ENCODE data around the gene TASP1.

The TASP1 gene

DNA sequence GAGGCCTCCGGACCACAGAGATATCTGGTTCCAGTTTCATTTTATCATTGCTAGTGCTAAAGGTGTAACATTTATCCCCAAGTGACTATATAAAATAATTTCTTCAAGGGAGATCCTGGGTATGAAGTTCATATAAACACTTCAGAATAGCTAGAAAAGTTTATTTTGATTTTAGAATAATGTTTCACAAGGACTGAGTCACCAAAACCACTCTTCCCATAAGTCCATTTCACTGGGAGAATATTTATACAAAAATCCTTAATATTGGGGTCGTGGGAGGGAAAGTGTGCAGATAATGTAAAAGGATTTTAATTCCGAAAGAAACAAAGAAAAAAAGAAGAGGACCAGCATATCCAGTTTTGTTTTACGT, 289.5 kb downstream of the TASP1 start:
- no peak overlapping the region for H4K91ac ChIP-seq (ENCODE audit: low read length)

DNA sequence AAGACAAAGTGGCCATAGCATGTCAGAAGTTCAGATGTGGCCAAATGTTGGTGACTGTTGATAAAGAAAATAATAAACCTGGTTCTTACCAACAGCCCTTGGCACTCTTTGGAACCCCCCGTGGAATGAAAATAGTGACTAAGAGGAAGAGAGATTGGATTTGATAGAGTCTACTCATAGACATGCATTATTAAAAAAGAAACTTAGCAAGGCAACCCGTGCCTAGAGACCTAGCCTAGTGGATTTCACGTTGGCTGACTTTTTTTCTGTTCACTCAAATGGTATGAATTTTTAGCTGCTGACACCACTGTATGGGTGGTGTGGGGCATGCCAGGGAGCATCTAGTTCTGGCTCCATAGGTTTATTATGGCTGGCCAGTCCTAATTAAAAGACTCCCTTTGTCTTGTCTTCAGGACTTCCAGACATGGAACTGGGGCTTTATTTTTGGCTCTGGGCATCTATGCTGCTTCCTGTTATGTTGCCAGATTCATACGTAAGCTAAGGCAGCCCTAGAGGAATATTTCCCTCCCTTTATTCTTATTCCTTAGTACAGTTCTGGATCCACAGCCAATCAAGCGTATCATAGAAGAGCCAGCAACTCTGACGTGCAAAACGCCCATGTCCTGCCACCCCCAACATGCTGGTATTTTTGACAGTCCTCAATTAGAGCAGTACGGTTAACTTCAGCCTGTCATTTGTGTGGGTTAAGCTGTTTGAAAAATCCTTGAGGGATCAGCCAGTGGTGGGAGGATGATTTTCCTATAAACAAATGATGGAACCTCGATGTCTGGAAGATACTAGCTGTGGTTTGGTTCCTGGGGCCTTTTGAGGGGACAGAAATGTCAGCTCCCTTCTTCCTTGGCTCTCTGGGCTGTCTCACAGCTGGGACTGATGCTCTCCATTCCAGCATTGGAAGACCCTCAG, 290.2 kb downstream of the TASP1 start:
- Histone ChIP-seq H3K4me3 (ENCODE audit: insufficient read depth in 1 of 2, low read depth in 1 of 2, low read length in 2 of 2) (peak overlapping the region in 1 of 2 experiments; percentile 9), H3K36me3 (ENCODE audit: control insufficient read depth in 1 of 2, insufficient read depth in 2 of 2, low read depth in 1 of 2, low read length in 2 of 2) (no peaks in the 10 kb centered on the region), H2BK5ac (ENCODE audit: low read depth, low read length, poor library complexity, severe bottlenecking) (no peak overlapping the region), H3K4me1 (ENCODE audit: control insufficient read depth, insufficient read depth, low read depth, low read length) (peaks cover 6% of the 10 kb centered on the region), H4K91ac (ENCODE audit: low read length) (no peak overlapping the region), H2BK120ac (ENCODE audit: low read depth, low read length) (no peak overlapping the region), H4K8ac (ENCODE audit: low read length) (no peak overlapping the region), H3K79me1 (replicated peaks; ENCODE audit: low read length, poor library complexity, severe bottlenecking) (no peaks in the 10 kb centered on the region), H3K23ac (ENCODE audit: low read length in 2 of 2) (peak overlapping the region in 1 of 2 experiments; percentile 42), H3K4me2 (ENCODE audit: low read length, poor library complexity, severe bottlenecking) (no peak overlapping the region), H3K9me3 (ENCODE audit: control insufficient read depth, low read length) (no peaks in the 10 kb centered on the region), H3K18ac (ENCODE audit: low read depth in 1 of 2, low read length in 2 of 2) (no peak overlapping the region), H3K27me3 (ENCODE audit: control insufficient read depth in 1 of 2, insufficient read depth in 1 of 2, low read length in 2 of 2) (no peaks in the 10 kb centered on the region), H2AFZ (ENCODE audit: low read depth, low read length) (no peak overlapping the region), H3K4ac (ENCODE audit: low read depth in 1 of 2, low read length in 2 of 2) (no peak overlapping the region), H3K27ac (ENCODE audit: low read length, poor library complexity, severe bottlenecking) (peak overlapping the region; percentile 43), H2AK5ac (ENCODE audit: low read length, severe bottlenecking) (no peak overlapping the region), H3K9ac (ENCODE audit: low read length) (peak overlapping the region; percentile 2), H2BK15ac (ENCODE audit: low read depth, poor library complexity, severe bottlenecking) (no peak overlapping the region), H2BK12ac (ENCODE audit: low read length in 2 of 2) (no peak overlapping the region), H3K14ac (ENCODE audit: low read length in 2 of 2) (no peak overlapping the region)
- 80% methylated on average over 8 of the region's 9 CpGs for WGBS
- peak; percentile 29 for DNase-seq

More for the DNA sequence above, 289.5 kb downstream of the TASP1 start:
- H2AFZ ChIP-seq (ENCODE audit: low read depth, low read length) = no peak overlapping the region
- no peak overlapping the region for H2BK5ac ChIP-seq (ENCODE audit: low read depth, low read length, poor library complexity, severe bottlenecking)
- no peak overlapping the region for H2BK15ac ChIP-seq (ENCODE audit: low read depth, poor library complexity, severe bottlenecking)
- H2BK12ac ChIP-seq (ENCODE audit: low read length in 2 of 2) = no peak overlapping the region
- no peak overlapping the region for H3K14ac ChIP-seq (ENCODE audit: low read length in 2 of 2)
- no peak overlapping the region for H3K18ac ChIP-seq (ENCODE audit: low read depth in 1 of 2, low read length in 2 of 2)
- no peak overlapping the region for H4K8ac ChIP-seq (ENCODE audit: low read length)
- H3K9ac ChIP-seq (ENCODE audit: low read length) = peak overlapping the region; percentile 2
- WGBS = no CpG with 5 or more reads among the region's 4 CpGs
- no peaks in the 10 kb centered on the region for H3K79me1 ChIP-seq (replicated peaks; ENCODE audit: low read length, poor library complexity, severe bottlenecking)
- H3K4me2 ChIP-seq (ENCODE audit: low read length, poor library complexity, severe bottlenecking) = no peak overlapping the region
- peak overlapping the region; percentile 41 for H3K27ac ChIP-seq (ENCODE audit: low read length, poor library complexity, severe bottlenecking)
- H2BK120ac ChIP-seq (ENCODE audit: low read depth, low read length) = no peak overlapping the region
- peak; percentile 4 for DNase-seq
- peak overlapping the region in 1 of 2 experiments; percentile 9 for H3K4me3 ChIP-seq (ENCODE audit: insufficient read depth in 1 of 2, low read depth in 1 of 2, low read length in 2 of 2)
- no peaks in the 10 kb centered on the region for H3K27me3 ChIP-seq (ENCODE audit: control insufficient read depth in 1 of 2, insufficient read depth in 1 of 2, low read length in 2 of 2)
- H2AK5ac ChIP-seq (ENCODE audit: low read length, severe bottlenecking) = no peak overlapping the region
- H3K36me3 ChIP-seq (ENCODE audit: control insufficient read depth in 1 of 2, insufficient read depth in 2 of 2, low read depth in 1 of 2, low read length in 2 of 2) = no peaks in the 10 kb centered on the region
- no peak overlapping the region for H3K4ac ChIP-seq (ENCODE audit: low read depth in 1 of 2, low read length in 2 of 2)
- peaks cover 6% of the 10 kb centered on the region for H3K4me1 ChIP-seq (ENCODE audit: control insufficient read depth, insufficient read depth, low read depth, low read length)
- H3K9me3 ChIP-seq (ENCODE audit: control insufficient read depth, low read length) = no peaks in the 10 kb centered on the region
- no peak overlapping the region for H3K23ac ChIP-seq (ENCODE audit: low read length in 2 of 2)

DNA sequence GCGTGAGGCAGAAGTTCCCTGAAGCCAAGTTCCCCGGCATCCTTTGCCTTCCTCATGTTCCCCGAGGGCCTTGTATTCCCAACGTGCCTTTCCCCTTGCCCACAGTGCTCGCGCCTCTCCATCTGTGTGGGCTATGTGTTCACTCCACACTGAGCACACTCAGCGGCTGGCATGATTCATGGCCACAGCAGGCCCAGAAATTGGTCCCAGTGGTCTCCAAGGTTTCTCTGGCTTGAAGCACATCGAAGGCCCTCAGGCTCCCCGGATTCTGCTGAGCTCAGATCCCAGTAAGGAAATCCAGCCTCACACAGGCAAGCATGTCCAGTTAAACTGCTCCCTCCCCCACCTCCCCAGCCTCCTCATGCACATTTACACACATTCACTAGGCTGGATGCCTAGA, 294.1 kb downstream of the TASP1 start:
- Histone ChIP-seq H4K8ac (ENCODE audit: low read length) (no peak overlapping the region), H2BK12ac (ENCODE audit: low read length in 2 of 2) (no peak overlapping the region), H3K79me1 (replicated peaks; ENCODE audit: low read length, poor library complexity, severe bottlenecking) (no peaks in the 10 kb centered on the region), H3K4ac (ENCODE audit: low read depth in 1 of 2, low read length in 2 of 2) (no peak overlapping the region), H3K4me3 (ENCODE audit: insufficient read depth in 1 of 2, low read depth in 1 of 2, low read length in 2 of 2) (no peak overlapping the region), H2BK15ac (ENCODE audit: low read depth, poor library complexity, severe bottlenecking) (no peak overlapping the region), H2AFZ (ENCODE audit: low read depth, low read length) (no peak overlapping the region), H2BK120ac (ENCODE audit: low read depth, low read length) (no peak overlapping the region), H4K91ac (ENCODE audit: low read length) (no peak overlapping the region), H3K14ac (ENCODE audit: low read length in 2 of 2) (no peak overlapping the region), H3K4me1 (ENCODE audit: control insufficient read depth, insufficient read depth, low read depth, low read length) (peaks cover 6% of the 10 kb centered on the region), H3K23ac (ENCODE audit: low read length in 2 of 2) (no peak overlapping the region), H3K27ac (ENCODE audit: low read length, poor library complexity, severe bottlenecking) (no peak overlapping the region), H3K36me3 (ENCODE audit: control insufficient read depth in 1 of 2, insufficient read depth in 2 of 2, low read depth in 1 of 2, low read length in 2 of 2) (no peaks in the 10 kb centered on the region), H3K27me3 (ENCODE audit: control insufficient read depth in 1 of 2, insufficient read depth in 1 of 2, low read length in 2 of 2) (no peaks in the 10 kb centered on the region), H3K18ac (ENCODE audit: low read depth in 1 of 2, low read length in 2 of 2) (no peak overlapping the region), H3K4me2 (ENCODE audit: low read length, poor library complexity, severe bottlenecking) (no peak overlapping the region), H3K9me3 (ENCODE audit: control insufficient read depth, low read length) (no peaks in the 10 kb centered on the region), H2AK5ac (ENCODE audit: low read length, severe bottlenecking) (no peak overlapping the region), H2BK5ac (ENCODE audit: low read depth, low read length, poor library complexity, severe bottlenecking) (no peak overlapping the region), H3K9ac (ENCODE audit: low read length) (no peak overlapping the region)
- 86% methylated on average over 9 of the region's 9 CpGs for WGBS
- DNase-seq = no peak

DNA sequence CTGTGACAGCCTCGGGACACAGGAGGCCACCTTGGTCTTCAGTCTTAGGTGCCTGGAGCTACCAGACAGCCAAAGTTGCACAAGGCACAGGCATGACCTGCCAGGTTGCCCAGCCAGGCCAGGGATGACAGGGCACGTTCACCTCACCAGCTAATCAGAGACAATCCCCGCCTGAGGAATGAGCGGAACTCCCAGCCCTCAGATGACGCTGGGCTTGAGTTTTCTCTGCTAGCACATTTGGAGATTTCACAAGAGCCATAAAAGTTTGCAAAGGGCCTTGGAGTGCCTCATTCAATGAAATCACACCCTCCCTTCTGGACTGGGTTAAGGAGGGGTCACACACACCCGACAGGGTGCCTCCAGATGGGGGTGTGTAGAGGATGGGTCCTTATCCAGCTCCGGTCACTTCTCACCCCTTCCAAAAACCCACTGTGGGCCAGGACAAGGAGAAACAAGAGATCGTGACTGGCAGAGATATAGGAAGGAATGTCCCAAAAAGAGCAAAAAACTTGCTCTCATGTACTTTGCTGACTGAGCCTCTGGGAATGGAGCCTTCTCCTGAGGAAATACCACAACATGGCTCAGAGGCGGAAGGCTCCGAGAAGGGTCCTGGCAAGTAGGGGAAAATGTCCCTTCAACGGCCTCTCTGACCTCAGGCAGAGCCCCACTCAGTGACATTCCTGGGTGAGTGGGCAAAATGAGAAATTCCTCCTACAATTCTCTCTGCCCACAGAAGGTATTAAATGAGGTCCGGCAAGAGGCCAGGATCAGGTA, 296.1 kb downstream of the TASP1 start:
- no peaks in the 10 kb centered on the region for H3K9me3 ChIP-seq (ENCODE audit: control insufficient read depth, low read length)
- no peak for DNase-seq
- H3K27ac ChIP-seq (ENCODE audit: low read length, poor library complexity, severe bottlenecking) = no peak overlapping the region
- H3K9ac ChIP-seq (ENCODE audit: low read length) = no peak overlapping the region
- no peak overlapping the region for H2AFZ ChIP-seq (ENCODE audit: low read depth, low read length)
- H2BK12ac ChIP-seq (ENCODE audit: low read length in 2 of 2) = no peak overlapping the region
- H2AK5ac ChIP-seq (ENCODE audit: low read length, severe bottlenecking) = no peak overlapping the region
- no peak overlapping the region for H4K91ac ChIP-seq (ENCODE audit: low read length)
- no peak overlapping the region for H2BK5ac ChIP-seq (ENCODE audit: low read depth, low read length, poor library complexity, severe bottlenecking)
- H3K23ac ChIP-seq (ENCODE audit: low read length in 2 of 2) = no peak overlapping the region
- H2BK120ac ChIP-seq (ENCODE audit: low read depth, low read length) = no peak overlapping the region
- no peak overlapping the region for H3K4ac ChIP-seq (ENCODE audit: low read depth in 1 of 2, low read length in 2 of 2)
- no peak overlapping the region for H4K8ac ChIP-seq (ENCODE audit: low read length)
- H3K4me1 ChIP-seq (ENCODE audit: control insufficient read depth, insufficient read depth, low read depth, low read length) = peaks cover 1% of the 10 kb centered on the region
- no peak overlapping the region for H2BK15ac ChIP-seq (ENCODE audit: low read depth, poor library complexity, severe bottlenecking)
- H3K27me3 ChIP-seq (ENCODE audit: control insufficient read depth in 1 of 2, insufficient read depth in 1 of 2, low read length in 2 of 2) = no peaks in the 10 kb centered on the region
- H3K79me1 ChIP-seq (replicated peaks; ENCODE audit: low read length, poor library complexity, severe bottlenecking) = no peaks in the 10 kb centered on the region
- H3K4me2 ChIP-seq (ENCODE audit: low read length, poor library complexity, severe bottlenecking) = no peak overlapping the region
- no peak overlapping the region for H3K4me3 ChIP-seq (ENCODE audit: insufficient read depth in 1 of 2, low read depth in 1 of 2, low read length in 2 of 2)
- H3K14ac ChIP-seq (ENCODE audit: low read length in 2 of 2) = no peak overlapping the region
- 76% methylated on average over 10 of the region's 12 CpGs for WGBS
- H3K36me3 ChIP-seq (ENCODE audit: control insufficient read depth in 1 of 2, insufficient read depth in 2 of 2, low read depth in 1 of 2, low read length in 2 of 2) = no peaks in the 10 kb centered on the region
- H3K18ac ChIP-seq (ENCODE audit: low read depth in 1 of 2, low read length in 2 of 2) = no peak overlapping the region
